HG03460 (cell line): ENCODE measurements around the gene R3HCC1L.

Experiments used
- ATAC-seq: cut with Tn5 transposase; IDR thresholded peaks from one replicate; pipeline ENCODE4 v1.9.1; 2021; ENCODE audit not compliant: unreplicated experiment

Gene R3HCC1L

GRCh38 chr10:98257961-98258360 is 123.5 kb downstream of the R3HCC1L start:
- ATAC-seq: no peak

GRCh38 chr10:98258683-98259454 is 124.4 kb downstream of the R3HCC1L start:
- ATAC-seq: no peak

- no peak for ATAC-seq
Measured at GRCh38 chr10:98259606-98260315, 125.3 kb downstream of the R3HCC1L start.

GRCh38 chr10:98260350-98260749 is 125.9 kb downstream of the R3HCC1L start:
- no peak for ATAC-seq

GRCh38 chr10:98260752-98261151 is 126.3 kb downstream of the R3HCC1L start:
- ATAC-seq: no peak

- no peak for ATAC-seq
Measured at GRCh38 chr10:98261436-98262277, 127.2 kb downstream of the R3HCC1L start.

GRCh38 chr10:98262571-98262970 is 128.1 kb downstream of the R3HCC1L start:
- no peak for ATAC-seq

- no peak for ATAC-seq
Measured at GRCh38 chr10:98263088-98263487, 128.6 kb downstream of the R3HCC1L start.

- no peak for ATAC-seq
Measured at GRCh38 chr10:98264378-98265065, 130.1 kb downstream of the R3HCC1L start.

- ATAC-seq: no peak
Measured at GRCh38 chr10:98265403-98266378, 131.2 kb downstream of the R3HCC1L start.

- no peak for ATAC-seq
Measured at GRCh38 chr10:98266647-98267046, 132.2 kb downstream of the R3HCC1L start.

GRCh38 chr10:98267069-98267893 is 132.8 kb downstream of the R3HCC1L start:
- no peak for ATAC-seq

GRCh38 chr10:98267894-98268693 is 133.6 kb downstream of the R3HCC1L start, which contains the start of gene LOXL4:
TSS of gene LOXL4 (minus strand) at chr10:98268194. CDS start at chr10:98263019, 5,175 bp downstream.
- ATAC-seq: no peak

- no peak for ATAC-seq
Measured at GRCh38 chr10:98268694-98269431, 134.4 kb downstream of the R3HCC1L start.

- ATAC-seq: no peak
Measured at GRCh38 chr10:98269435-98269912, 135.0 kb downstream of the R3HCC1L start.

GRCh38 chr10:98270073-98270740 is 135.8 kb downstream of the R3HCC1L start:
- no peak for ATAC-seq

- no peak for ATAC-seq
Measured at GRCh38 chr10:98270786-98271185, 136.3 kb downstream of the R3HCC1L start.
